GM10266 (cell line): Measurements from ENCODE around the gene PPP2R2D.
"Not testable (repeated sequence)": the region's sequence is repeated elsewhere in the genome, so short reads cannot be mapped to it uniquely, and the experiment has no call there.

Source experiments
- DNase-seq: peaks from one replicate; pipeline ENCODE4 v3.0.0; 2012; ENCODE audit errors: extremely low spot score
- CTCF ChIP-seq: IDR thresholded peaks from 2 replicates; pipeline ENCODE4 v1.5.1; 2012; ENCODE audit warnings: mild to moderate bottlenecking, low read depth; ENCODE audit not compliant: control insufficient read depth, insufficient read depth; ENCODE audit errors: missing control alignments

PPP2R2D gene

GRCh38 chr10:131981429-131982184 lies 80.8 kb downstream of the PPP2R2D start, which contains the start of gene BNIP3:
TSS of gene BNIP3 (minus strand) at chr10:131981923. CDS start at chr10:131981806, 117 bp downstream.
- TF ChIP-seq CTCF: no peak
- peak; percentile 100 for DNase-seq

DNA sequence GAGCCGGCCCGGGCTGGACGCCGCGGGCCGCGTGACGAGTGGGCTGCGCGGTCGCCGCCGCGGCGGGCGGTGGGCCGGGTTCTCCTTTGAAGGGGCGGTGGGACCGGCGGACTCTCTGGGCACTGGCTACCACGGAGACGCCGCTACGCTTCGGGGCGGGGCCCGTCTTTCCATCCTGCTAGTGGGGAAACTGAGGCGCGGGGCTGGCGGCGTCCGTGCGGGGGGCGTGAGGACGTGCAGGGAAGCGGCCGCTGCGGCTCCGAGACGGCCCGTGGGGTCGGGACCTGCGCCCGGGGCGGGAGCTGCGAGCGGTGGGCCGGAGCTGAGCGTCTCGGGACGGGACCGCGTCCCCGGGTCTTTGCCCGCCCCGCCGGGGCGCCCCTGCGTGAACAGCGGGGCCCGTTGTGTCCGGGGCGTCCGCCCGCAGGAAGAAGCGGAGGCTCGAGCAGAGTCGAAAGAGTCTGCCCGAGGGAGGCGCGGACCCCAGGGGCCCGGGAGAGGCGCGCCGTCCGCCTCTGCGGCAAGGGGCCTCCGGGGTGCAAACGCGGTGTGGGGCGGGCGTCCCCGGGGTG lies 81.5 kb downstream of the PPP2R2D start:
- TF ChIP-seq CTCF: no peak
- peak; percentile 74 for DNase-seq

DNA sequence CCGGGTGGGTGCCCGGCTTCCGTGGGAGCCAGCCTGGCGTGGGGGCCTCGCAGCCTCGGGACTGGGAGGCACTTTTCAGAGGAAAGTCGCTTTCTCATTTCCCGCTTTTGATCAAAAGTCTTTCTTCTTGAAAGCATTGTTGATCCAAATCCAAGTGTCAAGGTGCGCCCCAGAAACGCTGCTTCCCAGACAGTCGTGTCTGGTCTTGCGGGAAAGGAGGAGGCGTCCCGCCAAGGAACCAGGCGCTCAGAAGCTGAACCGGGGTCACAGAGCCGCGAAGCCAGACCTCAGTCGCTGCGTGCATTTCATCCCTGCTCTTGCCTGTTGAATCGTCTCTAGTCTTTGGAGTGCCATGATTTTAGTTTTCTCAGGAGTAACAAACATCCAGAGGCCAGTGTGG lies 82.0 kb downstream of the PPP2R2D start:
- no peak for TF ChIP-seq CTCF
- DNase-seq: no peak

DNA sequence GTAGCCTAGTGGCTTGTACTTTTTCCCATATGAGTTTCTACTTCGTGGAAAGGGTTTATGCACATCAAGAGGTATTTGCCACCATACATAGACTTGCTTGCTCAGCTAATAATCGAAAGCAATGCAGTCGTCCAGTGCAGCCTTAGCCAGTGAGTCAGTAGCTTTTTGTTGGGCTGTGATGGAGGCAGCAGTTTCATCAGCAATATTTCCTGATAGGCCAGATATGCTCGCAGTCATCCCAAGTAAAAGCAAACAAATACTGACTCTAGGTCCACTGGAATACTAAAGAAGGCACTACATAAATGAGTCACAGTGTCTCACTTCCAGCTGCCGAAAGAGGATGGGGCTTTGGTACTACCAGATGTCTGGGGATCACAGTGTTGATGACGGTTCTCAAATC lies 83.0 kb downstream of the PPP2R2D start:
- no peak for DNase-seq
- TF ChIP-seq CTCF: no peak

- not testable (repeated sequence) for DNase-seq
These were observed 86.0 kb downstream of the PPP2R2D start for GRCh38 chr10:131986851-131987250.

GRCh38 chr10:131987301-131987700 lies 86.5 kb downstream of the PPP2R2D start:
- not testable (repeated sequence) for DNase-seq

DNA sequence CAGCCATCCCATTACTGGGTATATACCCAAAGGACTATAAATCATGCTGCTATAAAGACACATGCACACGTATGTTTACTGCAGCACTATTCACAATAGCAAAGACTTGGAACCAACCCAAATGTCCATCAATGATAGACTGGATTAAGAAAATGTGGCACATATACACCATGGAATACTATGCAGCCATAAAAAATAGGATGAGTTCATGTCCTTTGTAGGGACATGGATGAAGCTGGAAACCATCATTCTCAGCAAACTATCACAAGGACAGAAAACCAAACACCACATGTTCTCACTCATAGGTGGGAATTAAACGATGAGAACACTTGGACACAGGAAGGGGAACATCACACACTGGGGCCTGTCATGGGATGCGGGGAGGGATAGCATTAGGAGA lies 87.0 kb downstream of the PPP2R2D start:
- DNase-seq: not testable (repeated sequence)

GRCh38 chr10:131991726-131992125 lies 90.9 kb downstream of the PPP2R2D start:
- TF ChIP-seq CTCF: no peak
- DNase-seq: no peak

DNA sequence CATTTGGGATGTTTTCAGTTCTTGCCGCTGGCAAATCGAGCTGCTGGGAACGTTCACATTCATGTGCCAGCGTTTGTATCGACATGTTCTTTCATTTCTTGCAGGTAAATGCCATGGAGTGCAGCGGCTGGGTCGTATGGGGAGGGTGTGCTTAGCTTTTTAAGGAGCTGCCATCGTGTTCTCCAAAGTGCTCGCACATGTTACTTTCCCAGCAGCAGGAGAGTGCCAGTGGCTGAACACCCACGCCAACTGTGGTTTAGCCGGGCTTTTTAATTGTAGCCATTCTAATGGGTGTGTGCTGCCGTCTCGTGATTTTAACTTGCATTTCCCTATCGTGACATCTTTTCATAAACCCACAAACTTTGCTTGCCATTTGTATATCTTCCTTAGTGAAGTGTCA lies 92.5 kb downstream of the PPP2R2D start:
- no peak for TF ChIP-seq CTCF
- DNase-seq: no peak
